Esophagus squamous epithelium (tissue), 5 donors: Measurements from ENCODE around the gene MRPS16. TPM values are rescaled to one million over a fixed set of nuclear protein-coding genes. Genes with fewer than 3 reads are reported as not detected.

Experiments
- DNase-seq: peaks from one replicate; lab custom pipeline; 2025; lab: John Stamatoyannopoulos, UW
- H3K27ac ChIP-seq, 4 donors: fragments of 200-600 bp; sonication (generic); one replicate each; pipeline ENCODE4 v1.5.1; 2016 to 2019; ENCODE audit warnings: mild to moderate bottlenecking in 1 of 4
- H3K27me3 ChIP-seq, 4 donors: fragments of 200-600 bp; sonication (generic); 1 replicate in 3 of 4; 2 replicates in 1 of 4; pipeline versions ENCODE4 v1.5.1 to v1.6.0; 2017 to 2021; ENCODE audit warnings: antibody characterized with exemption in 1 of 4
- H3K36me3 ChIP-seq, 3 donors: fragments of 200-600 bp; sonication (generic); one replicate each; pipeline ENCODE4 v1.5.1; 2016 to 2019
- H3K4me1 ChIP-seq, 3 donors: fragments of 200-600 bp; sonication (generic); one replicate each; pipeline ENCODE4 v1.5.1; 2017 to 2019
- H3K4me3 ChIP-seq, 4 donors: fragments of 200-600 bp; sonication (generic); 1 replicate in 3 of 4; 2 replicates in 1 of 4; pipeline ENCODE4 v1.5.1; 2016 to 2019; ENCODE audit warnings: mild to moderate bottlenecking in 2 of 4, moderate library complexity in 1 of 4
- H3K9me3 ChIP-seq, 3 donors: fragments of 200-600 bp; sonication (generic); one replicate each; pipeline ENCODE4 v1.5.1; 2016 to 2019
- POLR2A ChIP-seq, 4 donors: fragments of 450-650 bp; IDR thresholded peaks; one replicate each; pipeline ENCODE4 v1.6.1; 2017; ENCODE audit warnings: antibody characterized with exemption in 4 of 4, mild to moderate bottlenecking in 4 of 4, moderate library complexity in 3 of 4
- WGBS, 2 donors: methylation state at CpG; one replicate each; pipeline ENCODE4 v1.1.5; 2018; 5-methylcytosine and 5-hydroxymethylcytosine counted together
- intact Hi-C: fragments of 100-400 bp; cut with DNase I; formaldehyde crosslinking; loops from one replicate; pipeline ENCODE4 v1.15.0; 2022
- small RNA-seq, 4 donors: library from RNA; depleted of rRNA; stranded (forward); fragments of <200 nt; gene quantifications; one replicate each; pipeline ENCODE3, GENCODE V24; 2016
- total RNA-seq, 4 donors: library from RNA; depleted of rRNA; stranded (reverse); fragments of >200 nt; gene quantifications; one replicate each; pipeline ENCODE4 v1.1.0, GENCODE V29; 2016
- TF ChIP-seq, protein P1 (sequence below), 6 experiments: fragments of 450-650 bp in 4 of 6; fragments of 200-600 bp in 2 of 6; sonication (generic) in 2 of 6; IDR thresholded peaks; one replicate each; pipeline ENCODE4 v1.5.1; 2016 to 2019; ENCODE audit warnings: antibody characterized with exemption in 6 of 6, mild to moderate bottlenecking in 4 of 6, moderate library complexity in 4 of 6
- donor health status: DM: yes; HTN: yes; CAD: no.

MRPS16 gene
- total RNA-seq, 4 donors from 2014 or later = 36.8 to 60.3 (median 54.2) TPM

DNA sequence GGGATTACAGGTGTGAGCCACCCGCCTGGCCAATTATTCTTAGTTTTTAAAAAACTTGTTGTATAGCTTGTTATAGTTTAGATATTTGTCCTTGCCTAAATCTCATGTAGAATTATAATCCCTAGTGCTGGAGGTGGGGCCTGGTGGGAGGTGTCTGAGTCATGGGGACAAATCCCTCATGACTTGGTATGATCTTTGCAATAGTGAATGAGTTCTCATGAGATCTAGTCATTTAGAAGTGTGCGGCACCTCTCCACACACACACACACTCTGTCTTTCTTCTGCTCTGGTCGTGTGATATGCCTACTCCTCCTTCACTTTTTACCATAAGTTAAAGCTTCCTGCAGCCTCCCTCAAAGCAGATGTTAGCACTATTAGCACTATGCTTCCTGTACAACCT, 47.4 kb downstream of the MRPS16 start:
- no peaks in the 10 kb centered on the region for H3K4me1 ChIP-seq
- no peak for DNase-seq
- H3K27me3 ChIP-seq = no peaks in the 10 kb centered on the region
- intact Hi-C loops = no loop called here
- no peaks in the 10 kb centered on the region for H3K9me3 ChIP-seq
- H3K4me3 ChIP-seq = no peak overlapping the region
- TF ChIP-seq, protein P1, sequence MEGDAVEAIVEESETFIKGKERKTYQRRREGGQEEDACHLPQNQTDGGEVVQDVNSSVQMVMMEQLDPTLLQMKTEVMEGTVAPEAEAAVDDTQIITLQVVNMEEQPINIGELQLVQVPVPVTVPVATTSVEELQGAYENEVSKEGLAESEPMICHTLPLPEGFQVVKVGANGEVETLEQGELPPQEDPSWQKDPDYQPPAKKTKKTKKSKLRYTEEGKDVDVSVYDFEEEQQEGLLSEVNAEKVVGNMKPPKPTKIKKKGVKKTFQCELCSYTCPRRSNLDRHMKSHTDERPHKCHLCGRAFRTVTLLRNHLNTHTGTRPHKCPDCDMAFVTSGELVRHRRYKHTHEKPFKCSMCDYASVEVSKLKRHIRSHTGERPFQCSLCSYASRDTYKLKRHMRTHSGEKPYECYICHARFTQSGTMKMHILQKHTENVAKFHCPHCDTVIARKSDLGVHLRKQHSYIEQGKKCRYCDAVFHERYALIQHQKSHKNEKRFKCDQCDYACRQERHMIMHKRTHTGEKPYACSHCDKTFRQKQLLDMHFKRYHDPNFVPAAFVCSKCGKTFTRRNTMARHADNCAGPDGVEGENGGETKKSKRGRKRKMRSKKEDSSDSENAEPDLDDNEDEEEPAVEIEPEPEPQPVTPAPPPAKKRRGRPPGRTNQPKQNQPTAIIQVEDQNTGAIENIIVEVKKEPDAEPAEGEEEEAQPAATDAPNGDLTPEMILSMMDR (IDR thresholded peaks at IDR 0.05) = no peak
- TF ChIP-seq POLR2A (IDR thresholded peaks at IDR 0.05) = no peak
- H3K36me3 ChIP-seq = peaks cover 0 to 45% (median 0%) of the 10 kb centered on the region in 3 donors
- no peak overlapping the region for H3K27ac ChIP-seq
- WGBS, 2 donors = 80 to 88% methylated on average over 3 of the region's 3 CpGs

Small RNA genes lying within 50 kb of the gene (small RNA-seq; reads per million reads assigned to genes)
- gene RNU6-833P = 0 reads per million in 4 donors

Other genes starting within 250 kb of the MRPS16 start
- 10 to 100 TPM in 3 of 4 donors, 1 to 10 TPM in 1; 5.0 to 13.8 (median 12.3) TPM for gene P4HA1, start 155.8 kb downstream of the MRPS16 start, total RNA-seq
- gene NUDT13, start 142.2 kb downstream of the MRPS16 start, total RNA-seq = 1 to 10 TPM in 2 of 4 donors, under 1 TPM in 1, not detected in 1; 0.88 to 1.9 (median 1.3) TPM
- gene ECD, start 84.6 kb downstream of the MRPS16 start, total RNA-seq = 10 to 100 TPM; 17.4 to 25.3 (median 24.0) TPM
- gene FAM149B1, start 84.5 kb downstream of the MRPS16 start, total RNA-seq = 10 to 100 TPM in 2 of 4 donors, 1 to 10 TPM in 2; 8.7 to 15.8 (median 10.8) TPM
- 10 to 100 TPM; 13.4 to 35.4 (median 25.2) TPM for gene DNAJC9, start 5.4 kb downstream of the MRPS16 start, total RNA-seq
- 1 to 10 TPM in 1 of 4 donors, under 1 TPM in 3; 0.22 to 2.5 (median 0.66) TPM for gene CFAP70, start 106.2 kb upstream of the MRPS16 start, total RNA-seq
- gene ANXA7, start 161.4 kb upstream of the MRPS16 start, total RNA-seq = 100 to 1,000 TPM in 3 of 4 donors, 10 to 100 TPM in 1; 95.8 to 130 (median 108) TPM
- gene MSS51, start 180.9 kb upstream of the MRPS16 start, total RNA-seq = 1 to 10 TPM in 3 of 4 donors, under 1 TPM in 1; 0.88 to 2.5 (median 2.1) TPM
- gene PPP3CB, start 243.4 kb upstream of the MRPS16 start, total RNA-seq = 10 to 100 TPM; 24.1 to 40.2 (median 30.6) TPM